Measurements from ENCODE around the gene TANC1. TPM values are rescaled to one million over a fixed set of nuclear protein-coding genes. Genes with fewer than 3 reads are reported as not detected.

Gene TANC1
- total RNA-seq, 1 donor from 2014 or later = 56.9 TPM

GRCh38 chr2:159165048-159165447 is 196.6 kb downstream of the TANC1 start:
- peaks cover 56% of the 10 kb centered on the region for H3K36me3 Mint-ChIP-seq
- no peak for DNase-seq (ENCODE audit: extremely low spot score, unreplicated experiment)
- H3K27me3 Mint-ChIP-seq = no peaks in the 10 kb centered on the region
- no peak overlapping the region for H3K4me3 Mint-ChIP-seq
- TF ChIP-seq CTCF (conservative IDR thresholded peaks at IDR 0.05) = no peak
- H3K27ac Mint-ChIP-seq = peak overlapping the region; percentile 43
- H3K4me1 Mint-ChIP-seq (ENCODE audit: unreplicated experiment) = peaks cover 29% of the 10 kb centered on the region
- no peaks in the 10 kb centered on the region for H3K9me3 Mint-ChIP-seq

GRCh38 chr2:159168707-159169106 is 200.3 kb downstream of the TANC1 start:
- H3K27me3 Mint-ChIP-seq = no peaks in the 10 kb centered on the region
- H3K27ac Mint-ChIP-seq = no peak overlapping the region
- H3K9me3 Mint-ChIP-seq = no peaks in the 10 kb centered on the region
- H3K4me3 Mint-ChIP-seq = no peak overlapping the region
- peaks cover 18% of the 10 kb centered on the region for H3K4me1 Mint-ChIP-seq (ENCODE audit: unreplicated experiment)
- peak; percentile 48 for TF ChIP-seq CTCF (conservative IDR thresholded peaks at IDR 0.05)
- DNase-seq (ENCODE audit: extremely low spot score, unreplicated experiment) = no peak
- H3K36me3 Mint-ChIP-seq = peaks cover 56% of the 10 kb centered on the region

GRCh38 chr2:159169187-159169586 is 200.7 kb downstream of the TANC1 start:
- no peak for DNase-seq (ENCODE audit: extremely low spot score, unreplicated experiment)
- H3K9me3 Mint-ChIP-seq = no peaks in the 10 kb centered on the region
- H3K27ac Mint-ChIP-seq = no peak overlapping the region
- no peak overlapping the region for H3K4me3 Mint-ChIP-seq
- peaks cover 14% of the 10 kb centered on the region for H3K4me1 Mint-ChIP-seq (ENCODE audit: unreplicated experiment)
- TF ChIP-seq CTCF (conservative IDR thresholded peaks at IDR 0.05) = no peak
- H3K36me3 Mint-ChIP-seq = peaks cover 56% of the 10 kb centered on the region
- H3K27me3 Mint-ChIP-seq = no peaks in the 10 kb centered on the region

GRCh38 chr2:159172403-159172802 is 204.0 kb downstream of the TANC1 start:
- peaks cover 19% of the 10 kb centered on the region for H3K4me1 Mint-ChIP-seq (ENCODE audit: unreplicated experiment)
- peaks cover 53% of the 10 kb centered on the region for H3K36me3 Mint-ChIP-seq
- no peak for TF ChIP-seq CTCF (conservative IDR thresholded peaks at IDR 0.05)
- H3K27ac Mint-ChIP-seq = peak overlapping the region; percentile 9
- H3K27me3 Mint-ChIP-seq = no peaks in the 10 kb centered on the region
- DNase-seq (ENCODE audit: extremely low spot score, unreplicated experiment) = no peak
- no peaks in the 10 kb centered on the region for H3K9me3 Mint-ChIP-seq
- H3K4me3 Mint-ChIP-seq = no peak overlapping the region

GRCh38 chr2:159174759-159175158 is 206.3 kb downstream of the TANC1 start:
- Mint-ChIP-seq H3K4me1 (ENCODE audit: unreplicated experiment) (peaks cover 38% of the 10 kb centered on the region), H3K4me3 (no peak overlapping the region), H3K27ac (no peak overlapping the region), H3K9me3 (no peaks in the 10 kb centered on the region), H3K36me3 (peaks cover 63% of the 10 kb centered on the region), H3K27me3 (no peaks in the 10 kb centered on the region)
- no peak for TF ChIP-seq CTCF (conservative IDR thresholded peaks at IDR 0.05)
- DNase-seq (ENCODE audit: extremely low spot score, unreplicated experiment) = no peak

GRCh38 chr2:159175182-159175581 is 206.7 kb downstream of the TANC1 start:
- peaks cover 67% of the 10 kb centered on the region for H3K36me3 Mint-ChIP-seq
- no peaks in the 10 kb centered on the region for H3K9me3 Mint-ChIP-seq
- peaks cover 39% of the 10 kb centered on the region for H3K4me1 Mint-ChIP-seq (ENCODE audit: unreplicated experiment)
- TF ChIP-seq CTCF (conservative IDR thresholded peaks at IDR 0.05) = no peak
- H3K27me3 Mint-ChIP-seq = no peaks in the 10 kb centered on the region
- H3K4me3 Mint-ChIP-seq = no peak overlapping the region
- DNase-seq (ENCODE audit: extremely low spot score, unreplicated experiment) = no peak
- H3K27ac Mint-ChIP-seq = peak overlapping the region; percentile 48
